Vagina (tissue), 2 donors: Measurements from ENCODE around the gene DNASE1L2.

Experiments used
- CTCF ChIP-seq, 3 experiments: fragments of 450-650 bp in 2 of 3; fragments of 200-600 bp in 1 of 3; sonication (generic) in 1 of 3; IDR thresholded peaks; one replicate each; pipeline ENCODE4 v1.5.1; 2017 to 2019; ENCODE audit warnings: antibody characterized with exemption in 3 of 3, mild to moderate bottlenecking in 2 of 3, moderate library complexity in 2 of 3
- POLR2A ChIP-seq, 2 donors: fragments of 450-650 bp; IDR thresholded peaks; one replicate each; pipeline ENCODE4 v1.6.1; 2017; ENCODE audit warnings: antibody characterized with exemption in 2 of 2, mild to moderate bottlenecking in 2 of 2, moderate library complexity in 2 of 2

- TF ChIP-seq CTCF (IDR thresholded peaks at IDR 0.05), result no peak
- TF ChIP-seq POLR2A (IDR thresholded peaks at IDR 0.05), result no peak
These were observed 21.6 kb upstream of the DNASE1L2 start, which contains the start of gene PGP for GRCh38 chr16:2214719-2214968.
